ENCODE measurements around the gene CLEC1A. TPM values are rescaled to one million over a fixed set of nuclear protein-coding genes. Genes with fewer than 3 reads are reported as not detected.

The CLEC1A gene
- total RNA-seq, 1 donor from 2014 or later = not detected

DNA sequence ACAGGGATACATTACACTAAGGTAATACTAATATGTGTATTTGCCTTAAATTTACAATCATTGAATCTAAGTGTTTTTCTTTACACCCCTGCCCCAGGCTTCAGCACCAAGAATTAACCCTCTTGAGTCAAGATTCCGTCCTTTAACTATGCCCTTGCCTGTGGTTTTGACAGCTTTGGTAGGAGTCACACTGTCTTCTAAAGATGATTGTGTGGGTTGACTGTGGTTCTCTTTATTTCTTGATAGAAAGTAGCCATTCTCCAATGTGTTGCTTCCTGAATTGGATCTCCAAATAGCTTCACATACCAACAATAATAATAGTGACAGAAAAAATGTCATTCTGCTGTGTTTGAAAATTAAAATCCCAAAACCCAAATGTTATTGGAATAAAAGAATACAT is 27.6 kb upstream of the CLEC1A start:
- DNase-seq (ENCODE audit: low spot score) = no peak
- Mint-ChIP-seq H3K27ac (ENCODE audit: unreplicated experiment) (no peak overlapping the region), H3K9me3 (ENCODE audit: low read depth) (no peaks in the 10 kb centered on the region), H3K4me1 (ENCODE audit: low read depth) (no peaks in the 10 kb centered on the region), H3K36me3 (ENCODE audit: low read depth) (no peaks in the 10 kb centered on the region), H3K27me3 (ENCODE audit: low read depth) (peaks cover 3% of the 10 kb centered on the region), H3K4me3 (ENCODE audit: unreplicated experiment) (no peak overlapping the region)
- TF ChIP-seq CTCF (IDR thresholded peaks at IDR 0.05) = no peak

GRCh38 chr12:10122689-10123088 is 23.9 kb upstream of the CLEC1A start:
- Mint-ChIP-seq H3K36me3 (ENCODE audit: low read depth) (no peaks in the 10 kb centered on the region), H3K4me1 (ENCODE audit: low read depth) (no peaks in the 10 kb centered on the region), H3K27ac (ENCODE audit: unreplicated experiment) (no peak overlapping the region), H3K27me3 (ENCODE audit: low read depth) (peaks cover 2% of the 10 kb centered on the region), H3K4me3 (ENCODE audit: unreplicated experiment) (no peak overlapping the region), H3K9me3 (ENCODE audit: low read depth) (no peaks in the 10 kb centered on the region)
- no peak for TF ChIP-seq CTCF (IDR thresholded peaks at IDR 0.05)
- no peak for DNase-seq (ENCODE audit: low spot score)

DNA sequence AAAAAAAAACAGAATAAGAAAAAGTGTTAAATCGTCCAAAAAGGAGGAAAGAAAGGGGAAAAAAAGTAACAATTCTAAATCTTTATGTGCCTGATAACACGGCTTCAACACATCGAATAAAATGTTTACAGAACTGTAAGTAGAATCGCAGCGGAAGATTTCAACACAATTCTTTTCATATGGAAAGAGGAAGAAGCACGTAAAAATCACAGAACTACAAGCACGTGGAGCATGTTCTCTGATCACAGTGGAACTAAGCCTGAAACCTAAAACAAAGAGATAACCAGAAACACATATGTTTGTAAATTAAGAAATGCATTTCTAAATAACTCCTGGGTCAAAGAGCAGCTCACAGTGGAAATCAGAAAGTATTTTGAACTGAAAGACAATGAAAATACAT is 22.5 kb upstream of the CLEC1A start:
- H3K36me3 Mint-ChIP-seq (ENCODE audit: low read depth) = no peaks in the 10 kb centered on the region
- H3K4me3 Mint-ChIP-seq (ENCODE audit: unreplicated experiment) = no peak overlapping the region
- no peak for DNase-seq (ENCODE audit: low spot score)
- no peak overlapping the region for H3K27ac Mint-ChIP-seq (ENCODE audit: unreplicated experiment)
- H3K4me1 Mint-ChIP-seq (ENCODE audit: low read depth) = no peaks in the 10 kb centered on the region
- no peaks in the 10 kb centered on the region for H3K9me3 Mint-ChIP-seq (ENCODE audit: low read depth)
- no peak for TF ChIP-seq CTCF (IDR thresholded peaks at IDR 0.05)
- no peaks in the 10 kb centered on the region for H3K27me3 Mint-ChIP-seq (ENCODE audit: low read depth)

DNA sequence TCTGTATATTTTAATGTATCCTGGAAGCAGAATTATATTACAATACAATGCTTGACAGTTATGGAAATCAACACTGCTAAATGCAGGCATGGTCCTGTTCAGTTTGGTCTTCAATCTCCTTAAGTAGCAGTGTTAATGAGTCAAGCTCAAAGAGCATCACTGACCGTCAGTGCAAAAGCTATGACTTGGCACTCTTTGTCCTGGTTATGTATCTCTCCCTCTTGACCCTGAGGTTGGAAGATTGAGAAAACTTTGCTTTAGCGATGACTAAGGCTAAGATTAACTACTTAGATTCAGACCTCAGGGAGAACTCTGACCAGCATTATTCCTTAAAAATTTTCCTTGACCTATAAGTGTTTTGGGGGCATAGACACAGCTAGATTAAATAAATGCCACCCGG is 20.3 kb upstream of the CLEC1A start:
- Mint-ChIP-seq H3K27ac (ENCODE audit: unreplicated experiment) (no peak overlapping the region), H3K4me1 (ENCODE audit: low read depth) (no peaks in the 10 kb centered on the region), H3K27me3 (ENCODE audit: low read depth) (no peaks in the 10 kb centered on the region), H3K36me3 (ENCODE audit: low read depth) (no peaks in the 10 kb centered on the region), H3K4me3 (ENCODE audit: unreplicated experiment) (no peak overlapping the region), H3K9me3 (ENCODE audit: low read depth) (no peaks in the 10 kb centered on the region)
- TF ChIP-seq CTCF (IDR thresholded peaks at IDR 0.05) = no peak
- DNase-seq (ENCODE audit: low spot score) = no peak

GRCh38 chr12:10115890-10116289 is 17.1 kb upstream of the CLEC1A start:
- Mint-ChIP-seq H3K27ac (ENCODE audit: unreplicated experiment) (no peak overlapping the region), H3K4me1 (ENCODE audit: low read depth) (peaks cover 6% of the 10 kb centered on the region), H3K36me3 (ENCODE audit: low read depth) (no peaks in the 10 kb centered on the region), H3K27me3 (ENCODE audit: low read depth) (no peaks in the 10 kb centered on the region), H3K9me3 (ENCODE audit: low read depth) (peaks cover 4% of the 10 kb centered on the region), H3K4me3 (ENCODE audit: unreplicated experiment) (no peak overlapping the region)
- TF ChIP-seq CTCF (IDR thresholded peaks at IDR 0.05) = no peak
- DNase-seq (ENCODE audit: low spot score) = no peak

Measured in chondrocyte (in vitro differentiated cells).